ENCODE measurements around the gene STING1. TPM values are rescaled to one million over a fixed set of nuclear protein-coding genes. Genes with fewer than 3 reads are reported as not detected.
A peak's percentile ranks its signal among the peaks of the same experiment; 100 is the strongest.
"Not testable (repeated sequence)": the region's sequence is repeated elsewhere in the genome, so short reads cannot be mapped to it uniquely, and the experiment has no call there.

The STING1 gene
- total RNA-seq (2014; rRNA removed; shearing (Covaris generic)) (75.0 and 87.8 TPM in 2 replicates), polyA plus RNA-seq (2016; fragmentation: Nextera tagmentation; extraction: Ambion mirVana) (72.6 and 74.9 TPM in 2 replicates)

- Histone ChIP-seq H3K79me2 (ENCODE audit: insufficient read depth) (peaks cover 35% of the 10 kb centered on the region), H3K9ac (peak within 1 kb of the TSS; percentile 94), H2AFZ (peak within 1 kb of the TSS; percentile 75), H3K27me3 (replicated peaks; ENCODE audit: insufficient read depth) (no peaks in the 10 kb centered on the region), H3K36me3 (ENCODE audit: low read depth) (peaks cover 12% of the 10 kb centered on the region; the same call in 1 of the 2 replicates), H3K9me2 (ENCODE audit: insufficient read depth) (no peaks in the 10 kb centered on the region), H3K9me3 (ENCODE audit: low read depth) (no peaks in the 10 kb centered on the region), H3K4me1 (ENCODE audit: insufficient read depth) (peaks cover 7% of the 10 kb centered on the region), H3K4me2 (ENCODE audit: unreplicated experiment) (peak within 1 kb of the TSS; percentile 99), H4K20me1 (ENCODE audit: insufficient read depth) (no peaks in the 10 kb centered on the region), H3F3A (ENCODE audit: insufficient read depth) (peaks cover 9% of the 10 kb centered on the region), H3K4me3 (peak within 1 kb of the TSS; percentile 85), H3K27ac (peak within 1 kb of the TSS; percentile 97)
- in situ Hi-C loops (cut with MboI): no loop called here
- peak; percentile 96 for DNase-seq
- no peak for TF ChIP-seq EZH2phosphoT487 (IDR thresholded peaks at IDR 0.05; ENCODE audit: insufficient read depth, low read depth)
- TF ChIP-seq EZH2 (IDR thresholded peaks at IDR 0.05; ENCODE audit: insufficient read depth, poor library complexity, severe bottlenecking): no peak
- WGBS, 2 experiments (ENCODE audit: low coverage in 1 of 2, low lambda C conversion rate in 2 of 2, missing lambda C conversion rate in 2 of 2): 1 to 4% methylated on average over 19 of the region's 19 CpGs
Observed at GRCh38 chr5:139482050-139482889, at the start of gene STING1. TSS of gene STING1 (minus strand) at chr5:139482758. CDS start at chr5:139481704, 1,054 bp downstream.

- H3K4me2 ChIP-seq (ENCODE audit: unreplicated experiment): no peak overlapping the region
- H3K4me3 ChIP-seq: no peak overlapping the region
Observed at GRCh38 chr5:139531772-139532169, 49.2 kb upstream of the STING1 start.

DNA sequence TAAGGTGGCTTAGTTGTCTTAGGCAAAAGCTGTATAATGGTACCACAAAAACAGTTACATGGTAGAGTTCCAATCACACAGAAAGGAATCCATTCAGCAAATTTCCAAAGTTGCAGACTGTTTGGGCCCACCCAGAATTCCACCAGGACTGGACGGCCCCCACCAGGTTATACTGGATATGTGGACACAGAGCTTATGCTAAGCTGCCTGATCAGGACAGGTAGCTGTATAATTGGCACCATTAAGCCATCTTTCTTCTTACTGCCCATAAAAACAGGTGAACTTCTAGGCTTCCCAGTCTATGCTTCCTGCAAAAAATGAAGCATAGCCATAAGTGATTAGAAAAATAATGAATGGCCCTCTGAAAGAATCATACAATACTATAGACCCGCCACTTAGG lies 47.5 kb upstream of the STING1 start:
- H3K9me3 ChIP-seq (ENCODE audit: low read depth); H3K9ac ChIP-seq; in situ Hi-C loops (cut with MboI); DNase-seq; H3K4me2 ChIP-seq (ENCODE audit: unreplicated experiment); H3F3A ChIP-seq (ENCODE audit: insufficient read depth); H3K79me2 ChIP-seq (ENCODE audit: insufficient read depth); H3K36me3 ChIP-seq (ENCODE audit: low read depth); H4K20me1 ChIP-seq (ENCODE audit: insufficient read depth); H3K27me3 ChIP-seq (replicated peaks; ENCODE audit: insufficient read depth); H2AFZ ChIP-seq; H3K27ac ChIP-seq; H3K4me1 ChIP-seq (ENCODE audit: insufficient read depth); H3K9me2 ChIP-seq (ENCODE audit: insufficient read depth); H3K4me3 ChIP-seq: not testable (repeated sequence)
- 76 to 79% methylated on average over 2 of the region's 2 CpGs for WGBS, 2 experiments (ENCODE audit: low coverage in 1 of 2, low lambda C conversion rate in 2 of 2, missing lambda C conversion rate in 2 of 2)

More at GRCh38 chr5:139531772-139532169, 49.2 kb upstream of the STING1 start:
- 64 to 69% methylated on average over 3 of the region's 3 CpGs for WGBS, 2 experiments (ENCODE audit: low coverage in 1 of 2, low lambda C conversion rate in 2 of 2, missing lambda C conversion rate in 2 of 2)
- no peaks in the 10 kb centered on the region for H3K27me3 ChIP-seq (replicated peaks; ENCODE audit: insufficient read depth)
- no peak overlapping the region for H3K27ac ChIP-seq
- no peaks in the 10 kb centered on the region for H3K36me3 ChIP-seq (ENCODE audit: low read depth)
- no peak overlapping the region for H2AFZ ChIP-seq
- TF ChIP-seq EZH2 (IDR thresholded peaks at IDR 0.05; ENCODE audit: insufficient read depth, poor library complexity, severe bottlenecking) (no peak), EZH2phosphoT487 (IDR thresholded peaks at IDR 0.05; ENCODE audit: insufficient read depth, low read depth) (no peak)
- H3K79me2 ChIP-seq (ENCODE audit: insufficient read depth): no peaks in the 10 kb centered on the region
- no peak overlapping the region for H3K9ac ChIP-seq
- in situ Hi-C loops (cut with MboI): no loop called here
- H3K9me3 ChIP-seq (ENCODE audit: low read depth): no peaks in the 10 kb centered on the region
- no peaks in the 10 kb centered on the region for H4K20me1 ChIP-seq (ENCODE audit: insufficient read depth)
- DNase-seq: no peak
- H3K4me1 ChIP-seq (ENCODE audit: insufficient read depth): no peaks in the 10 kb centered on the region
- no peaks in the 10 kb centered on the region for H3K9me2 ChIP-seq (ENCODE audit: insufficient read depth)
- no peaks in the 10 kb centered on the region for H3F3A ChIP-seq (ENCODE audit: insufficient read depth)

GRCh38 chr5:139528695-139529094 lies 46.1 kb upstream of the STING1 start:
- in situ Hi-C loops (cut with MboI); H2AFZ ChIP-seq; H3K27me3 ChIP-seq (replicated peaks; ENCODE audit: insufficient read depth); H3F3A ChIP-seq (ENCODE audit: insufficient read depth); H3K4me1 ChIP-seq (ENCODE audit: insufficient read depth); H3K9ac ChIP-seq; H3K4me3 ChIP-seq; H3K36me3 ChIP-seq (ENCODE audit: low read depth); H3K27ac ChIP-seq; H3K9me2 ChIP-seq (ENCODE audit: insufficient read depth); H3K79me2 ChIP-seq (ENCODE audit: insufficient read depth); DNase-seq; H3K4me2 ChIP-seq (ENCODE audit: unreplicated experiment); H4K20me1 ChIP-seq (ENCODE audit: insufficient read depth); H3K9me3 ChIP-seq (ENCODE audit: low read depth): not testable (repeated sequence)
- 87 to 95% methylated on average over 8 of the region's 8 CpGs for WGBS, 2 experiments (ENCODE audit: low coverage in 1 of 2, low lambda C conversion rate in 2 of 2, missing lambda C conversion rate in 2 of 2)

- H3K79me2 ChIP-seq (ENCODE audit: insufficient read depth); H3K4me1 ChIP-seq (ENCODE audit: insufficient read depth); H3K36me3 ChIP-seq (ENCODE audit: low read depth); H3F3A ChIP-seq (ENCODE audit: insufficient read depth); H3K4me3 ChIP-seq; in situ Hi-C loops (cut with MboI); H3K9ac ChIP-seq; H3K9me3 ChIP-seq (ENCODE audit: low read depth); H3K27ac ChIP-seq; H3K27me3 ChIP-seq (replicated peaks; ENCODE audit: insufficient read depth); DNase-seq; H3K9me2 ChIP-seq (ENCODE audit: insufficient read depth); H3K4me2 ChIP-seq (ENCODE audit: unreplicated experiment); H4K20me1 ChIP-seq (ENCODE audit: insufficient read depth); H2AFZ ChIP-seq: not testable (repeated sequence)
- WGBS, 2 experiments (ENCODE audit: low coverage in 1 of 2, low lambda C conversion rate in 2 of 2, missing lambda C conversion rate in 2 of 2): 63 to 65% methylated on average over 7 of the region's 7 CpGs
Observed at GRCh38 chr5:139527896-139528467, 45.4 kb upstream of the STING1 start.

DNA sequence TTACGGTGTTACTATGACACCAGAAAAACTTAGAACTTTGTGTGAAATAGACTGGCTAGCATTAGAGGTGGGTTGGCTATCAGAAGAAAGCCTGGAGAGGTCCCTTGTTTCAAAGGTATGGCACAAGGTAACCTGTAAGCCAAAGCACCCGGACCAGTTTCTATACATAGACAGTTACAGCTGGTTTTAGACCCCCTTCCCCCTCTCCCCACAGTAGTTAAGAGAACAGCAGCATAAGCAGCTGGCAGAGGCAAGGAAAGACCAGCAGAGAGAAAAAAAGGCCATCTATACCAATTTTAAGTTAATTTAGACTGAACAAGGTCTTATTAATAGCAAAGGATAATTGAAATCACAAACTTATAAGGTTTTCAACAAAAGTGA lies 44.5 kb upstream of the STING1 start:
- H3K27me3 ChIP-seq (replicated peaks; ENCODE audit: insufficient read depth); H3K4me2 ChIP-seq (ENCODE audit: unreplicated experiment); H3K4me3 ChIP-seq; H4K20me1 ChIP-seq (ENCODE audit: insufficient read depth); H3K9me3 ChIP-seq (ENCODE audit: low read depth); H3F3A ChIP-seq (ENCODE audit: insufficient read depth); H3K4me1 ChIP-seq (ENCODE audit: insufficient read depth); H3K79me2 ChIP-seq (ENCODE audit: insufficient read depth); H3K36me3 ChIP-seq (ENCODE audit: low read depth); DNase-seq; H3K9me2 ChIP-seq (ENCODE audit: insufficient read depth); H3K9ac ChIP-seq; H3K27ac ChIP-seq; H2AFZ ChIP-seq; in situ Hi-C loops (cut with MboI): not testable (repeated sequence)
- WGBS, 2 experiments (ENCODE audit: low coverage in 1 of 2, low lambda C conversion rate in 2 of 2, missing lambda C conversion rate in 2 of 2): 72 to 77% methylated on average over 2 of the region's 2 CpGs

All from GM23248 (cell line).